ENCODE measurements around the gene COL2A1.

DNA sequence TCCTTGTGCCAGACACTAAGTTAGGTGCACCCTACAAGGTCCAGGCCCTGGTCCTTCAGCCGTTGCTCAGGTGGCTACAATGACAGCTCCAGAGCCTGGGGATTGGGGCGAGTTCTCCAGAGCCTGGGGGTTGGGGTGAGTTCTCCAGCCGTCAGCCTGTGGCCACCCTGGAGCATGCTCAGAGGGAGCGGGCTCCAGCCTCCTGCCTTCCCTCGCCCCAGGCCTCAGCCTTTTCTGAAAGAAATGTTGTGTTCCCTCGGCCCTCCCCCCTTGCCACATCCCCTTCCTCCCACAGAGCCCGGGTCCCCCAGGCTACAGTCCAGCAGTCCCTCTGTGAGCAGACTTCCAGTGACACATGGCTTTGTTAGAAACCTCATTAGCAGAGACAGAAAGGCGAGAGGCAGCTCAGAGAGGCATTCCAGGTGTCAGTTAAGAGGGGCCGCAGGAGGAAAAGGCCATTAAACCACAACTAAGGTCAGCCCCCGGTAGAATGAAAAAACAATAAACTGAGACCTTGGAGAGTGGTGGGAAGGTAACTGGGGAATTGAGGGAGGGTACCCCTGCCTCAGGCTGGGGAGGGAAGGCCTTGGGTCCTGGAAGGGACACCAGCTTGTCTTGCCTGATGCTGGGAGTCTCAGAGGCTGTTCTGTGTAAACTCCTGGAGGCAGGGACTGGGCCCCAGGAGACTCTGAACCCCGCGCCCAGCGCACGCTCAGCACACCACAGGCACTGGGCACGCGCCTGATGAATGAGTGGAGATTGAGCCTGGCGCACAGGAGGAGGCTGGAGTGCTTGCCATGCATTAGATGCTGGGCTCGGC lies 23.1 kb upstream of the COL2A1 start:
- TF ChIP-seq, protein P1, sequence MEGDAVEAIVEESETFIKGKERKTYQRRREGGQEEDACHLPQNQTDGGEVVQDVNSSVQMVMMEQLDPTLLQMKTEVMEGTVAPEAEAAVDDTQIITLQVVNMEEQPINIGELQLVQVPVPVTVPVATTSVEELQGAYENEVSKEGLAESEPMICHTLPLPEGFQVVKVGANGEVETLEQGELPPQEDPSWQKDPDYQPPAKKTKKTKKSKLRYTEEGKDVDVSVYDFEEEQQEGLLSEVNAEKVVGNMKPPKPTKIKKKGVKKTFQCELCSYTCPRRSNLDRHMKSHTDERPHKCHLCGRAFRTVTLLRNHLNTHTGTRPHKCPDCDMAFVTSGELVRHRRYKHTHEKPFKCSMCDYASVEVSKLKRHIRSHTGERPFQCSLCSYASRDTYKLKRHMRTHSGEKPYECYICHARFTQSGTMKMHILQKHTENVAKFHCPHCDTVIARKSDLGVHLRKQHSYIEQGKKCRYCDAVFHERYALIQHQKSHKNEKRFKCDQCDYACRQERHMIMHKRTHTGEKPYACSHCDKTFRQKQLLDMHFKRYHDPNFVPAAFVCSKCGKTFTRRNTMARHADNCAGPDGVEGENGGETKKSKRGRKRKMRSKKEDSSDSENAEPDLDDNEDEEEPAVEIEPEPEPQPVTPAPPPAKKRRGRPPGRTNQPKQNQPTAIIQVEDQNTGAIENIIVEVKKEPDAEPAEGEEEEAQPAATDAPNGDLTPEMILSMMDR (optimal IDR thresholded peaks at IDR 0.05 in 1 of 3, IDR thresholded peaks at IDR 0.05 in 1 of 3, conservative IDR thresholded peaks at IDR 0.05 in 1 of 3; ENCODE audit: extremely low read depth in 1 of 3, insufficient read depth in 2 of 3, low read length in 3 of 3), result no peak
- TF ChIP-seq EZH2 (IDR thresholded peaks at IDR 0.05; ENCODE audit: low read length), result no peak

Data from keratinocyte (primary cell).